ENCODE measurements around the gene DGUOK.
A peak's percentile ranks its signal among the peaks of the same experiment; 100 is the strongest.
"Not testable (repeated sequence)": the region's sequence is repeated elsewhere in the genome, so short reads cannot be mapped to it uniquely, and the experiment has no call there.

DGUOK gene

DNA sequence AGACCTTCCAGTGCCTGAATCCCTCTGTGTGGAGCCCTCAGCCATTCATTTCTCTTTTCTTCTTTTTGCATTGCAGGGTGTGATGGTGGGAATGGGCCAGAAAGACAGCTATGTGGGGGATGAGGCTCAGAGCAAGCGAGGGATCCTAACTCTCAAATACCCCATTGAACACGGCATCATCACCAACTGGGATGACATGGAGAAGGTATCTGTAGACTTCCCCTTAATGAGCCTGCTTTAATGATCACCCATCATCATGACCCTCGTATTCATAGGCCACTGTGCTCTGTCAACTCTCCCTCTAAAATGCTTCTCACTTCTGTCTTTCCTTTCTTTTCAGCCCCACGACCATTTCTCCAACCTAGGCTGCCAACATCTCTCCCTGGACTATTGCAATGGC lies 24.4 kb upstream of the DGUOK start:
- DNase-seq: no peak

DNA sequence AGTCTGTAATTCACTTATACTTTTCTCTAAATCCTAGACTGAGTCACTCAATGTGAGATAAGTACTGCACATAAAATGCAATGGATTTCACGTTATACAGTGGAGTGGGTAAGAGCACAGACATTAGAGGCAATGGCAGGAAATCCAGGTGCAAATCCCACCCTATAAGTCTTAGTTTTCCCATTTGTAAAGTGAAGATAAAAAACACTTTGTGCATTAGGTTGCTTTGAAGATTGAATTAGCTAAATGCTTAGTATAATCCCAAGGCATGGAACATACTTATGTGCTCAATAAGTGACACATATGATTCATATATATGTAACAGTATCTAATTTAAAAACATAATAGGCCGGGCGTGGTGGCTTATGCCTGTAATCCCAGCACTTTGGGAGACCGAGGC lies 23.4 kb upstream of the DGUOK start:
- DNase-seq: no peak

DNA sequence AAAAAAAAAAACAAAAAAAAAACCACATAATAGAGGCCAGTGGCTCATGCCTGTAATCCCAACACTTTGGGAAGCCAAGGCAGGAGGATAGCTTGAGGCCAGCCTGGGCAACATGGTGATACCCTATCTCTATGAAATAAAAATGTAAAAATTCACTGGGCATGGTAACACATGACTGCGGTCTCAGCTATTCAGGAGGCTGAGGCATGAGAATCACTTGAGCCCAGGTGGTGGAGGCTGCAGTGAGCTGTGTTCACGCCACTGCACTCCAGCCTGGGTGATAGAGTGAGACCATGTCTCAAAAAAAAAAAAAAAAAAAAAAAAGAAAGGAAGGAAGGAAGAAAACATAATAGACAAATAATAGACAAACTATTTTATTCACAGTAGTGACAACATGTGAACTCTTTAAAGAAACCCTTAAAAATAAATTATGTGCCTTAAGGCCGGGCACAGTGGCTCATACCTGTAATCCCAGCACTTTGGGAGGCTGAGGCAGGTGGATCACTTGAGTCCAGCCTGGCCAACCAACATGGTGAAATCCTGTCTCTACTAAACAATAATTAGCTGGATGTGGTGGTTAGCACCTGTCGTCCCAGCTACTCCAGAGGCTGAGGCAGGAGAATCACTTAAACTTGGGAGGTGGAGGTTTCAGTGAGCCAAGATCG lies 22.6 kb upstream of the DGUOK start:
- not testable (repeated sequence) for DNase-seq

DNA sequence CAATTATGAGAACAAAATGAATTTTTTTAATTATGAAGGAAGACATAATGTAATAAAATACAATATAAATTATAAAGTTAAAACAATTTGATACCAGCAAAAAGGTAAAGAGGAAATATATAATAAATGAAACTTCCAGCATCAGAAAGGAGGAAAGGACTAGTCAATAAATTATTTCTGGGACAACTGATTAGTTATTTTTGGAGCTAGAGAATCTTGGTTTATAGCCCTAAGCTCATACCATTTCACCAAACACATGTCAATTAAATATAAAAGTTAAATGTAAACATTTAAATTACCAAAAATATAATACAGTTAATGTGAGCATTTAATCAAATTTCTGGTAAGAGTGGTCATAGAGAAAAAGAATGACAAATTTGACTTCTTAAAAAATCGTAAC lies 21.7 kb upstream of the DGUOK start:
- DNase-seq: no peak

DNA sequence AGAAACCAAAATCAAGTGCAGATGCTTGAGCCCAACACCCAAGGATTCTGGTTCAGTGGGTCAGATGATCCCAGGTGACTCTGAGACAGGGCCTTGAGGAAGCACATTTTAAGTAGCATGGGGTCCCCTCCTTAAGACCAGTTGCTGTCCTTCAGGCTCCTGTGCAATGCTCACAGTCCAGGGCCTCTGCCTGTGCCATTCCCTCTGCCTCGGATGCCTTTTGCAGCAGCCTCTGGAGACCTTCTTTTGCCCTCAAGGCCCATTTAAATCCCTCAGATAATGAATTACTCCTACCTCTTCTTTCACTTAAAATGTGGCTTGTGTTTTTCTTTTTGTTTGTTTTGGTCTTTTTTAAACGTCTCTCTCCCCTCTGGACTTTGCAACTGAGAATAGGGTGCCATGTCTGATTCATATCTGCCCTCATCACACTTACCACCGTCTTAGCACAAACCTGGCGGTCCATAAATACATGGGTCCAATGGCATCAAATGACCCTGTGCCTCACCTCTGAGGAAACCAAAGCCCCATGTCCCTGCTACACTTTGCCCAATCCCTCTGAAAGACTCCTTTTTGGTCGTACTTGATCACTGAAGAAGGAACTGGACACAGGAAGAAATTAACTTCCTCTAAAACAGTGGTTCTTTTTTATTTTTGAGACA lies 19.7 kb upstream of the DGUOK start:
- no peak for DNase-seq

DNA sequence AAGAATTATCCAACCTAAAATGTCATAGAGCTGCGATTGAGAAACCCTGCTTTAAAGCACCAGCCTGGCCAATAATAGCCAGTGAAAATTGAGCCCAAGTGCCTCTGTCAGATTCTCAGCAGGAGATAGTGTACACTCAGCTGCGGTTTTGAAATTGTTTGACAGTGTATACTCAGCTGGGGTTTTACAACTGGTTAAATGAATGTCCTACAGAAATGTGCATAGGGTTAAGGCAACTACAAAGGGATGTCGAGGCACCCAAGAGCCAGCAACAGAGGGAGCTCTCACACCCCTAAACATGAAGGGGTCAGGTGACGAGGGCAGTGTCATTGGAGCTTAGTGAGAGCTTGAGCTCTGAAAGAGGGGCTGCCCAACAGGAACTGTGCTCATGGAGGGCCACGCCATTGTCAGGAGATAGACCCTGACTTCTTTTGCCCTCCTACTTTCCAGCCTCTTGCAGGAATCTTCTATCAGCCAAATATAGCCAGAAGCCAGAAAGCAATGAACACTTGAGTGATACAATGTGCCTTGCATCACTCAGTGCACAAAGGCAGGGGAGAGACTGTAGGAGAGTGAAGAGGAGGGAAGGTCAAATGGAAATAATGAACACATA lies 18.7 kb upstream of the DGUOK start:
- peak; percentile 90 for DNase-seq

DNA sequence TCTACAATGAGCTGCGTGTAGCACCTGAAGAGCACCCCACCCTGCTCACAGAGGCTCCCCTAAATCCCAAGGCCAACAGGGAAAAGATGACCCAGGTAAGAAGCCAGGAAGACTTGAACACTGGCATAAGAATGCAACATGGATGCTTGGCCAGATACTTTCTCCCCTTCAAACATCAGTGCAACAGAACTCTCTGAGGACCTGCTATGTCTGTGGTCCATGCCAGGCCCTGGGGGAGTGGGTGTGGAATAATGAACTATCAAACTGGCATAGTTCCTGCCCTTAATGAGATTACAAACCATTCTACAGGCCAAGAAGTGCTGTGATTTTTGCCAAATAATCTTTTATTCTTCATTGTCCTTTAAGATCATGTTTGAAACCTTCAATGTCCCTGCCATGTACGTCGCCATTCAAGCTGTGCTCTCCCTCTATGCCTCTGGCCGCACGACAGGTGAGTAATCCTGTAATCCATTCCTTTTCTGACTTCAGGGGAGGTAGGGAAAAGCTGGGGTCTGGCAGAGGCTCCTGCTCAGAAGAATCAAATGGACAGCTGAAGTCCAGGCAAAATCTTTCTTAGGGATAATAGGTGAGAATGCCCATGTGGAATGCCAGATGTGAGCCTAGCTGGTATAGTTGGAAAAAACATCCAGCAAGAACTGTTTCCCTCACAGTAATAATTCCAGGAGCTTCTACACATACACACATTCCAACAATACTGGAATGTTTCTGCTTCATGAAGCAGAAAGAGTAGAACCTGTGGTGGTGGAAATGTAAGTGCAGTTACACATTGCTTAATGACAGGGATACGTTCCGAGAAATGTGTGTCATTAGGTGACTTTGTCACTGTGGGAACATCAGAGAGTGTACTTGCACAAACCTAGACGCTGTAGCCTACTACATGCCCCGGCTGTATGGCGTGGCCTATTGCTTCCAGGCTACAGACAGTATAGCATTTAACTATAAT lies 17.7 kb upstream of the DGUOK start:
- no peak for DNase-seq

DNA sequence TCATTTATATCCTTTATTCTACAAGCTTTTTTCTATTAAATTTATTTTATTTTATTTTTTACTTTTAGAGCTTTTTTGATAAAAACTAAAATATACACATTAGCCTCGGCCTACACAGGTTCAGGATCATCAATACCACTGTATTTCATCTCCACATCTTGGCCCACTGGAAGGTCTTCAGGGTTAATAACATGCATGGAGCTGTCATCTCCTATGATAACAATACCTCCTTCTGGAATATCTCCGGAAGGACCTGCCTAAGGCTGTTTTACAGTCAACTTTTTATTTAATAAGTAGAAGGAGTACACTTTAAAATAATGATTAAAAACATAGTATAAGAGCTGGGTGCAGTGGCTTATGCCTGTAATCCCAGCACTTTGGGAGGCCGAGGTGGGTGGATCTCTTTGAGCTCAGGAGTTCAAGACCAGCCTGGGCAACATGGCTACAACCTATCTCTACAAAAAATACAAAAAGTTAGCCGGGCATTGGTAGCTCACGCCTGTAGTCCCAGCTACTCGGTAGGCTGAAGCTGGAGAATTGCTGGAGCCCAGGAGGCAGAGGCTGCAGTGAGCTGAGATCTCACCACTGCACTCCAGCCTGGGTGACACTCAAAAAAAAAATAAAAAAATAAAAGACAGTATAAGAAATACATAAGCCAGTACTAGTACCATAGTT lies 15.7 kb upstream of the DGUOK start:
- no peak for DNase-seq

DNA sequence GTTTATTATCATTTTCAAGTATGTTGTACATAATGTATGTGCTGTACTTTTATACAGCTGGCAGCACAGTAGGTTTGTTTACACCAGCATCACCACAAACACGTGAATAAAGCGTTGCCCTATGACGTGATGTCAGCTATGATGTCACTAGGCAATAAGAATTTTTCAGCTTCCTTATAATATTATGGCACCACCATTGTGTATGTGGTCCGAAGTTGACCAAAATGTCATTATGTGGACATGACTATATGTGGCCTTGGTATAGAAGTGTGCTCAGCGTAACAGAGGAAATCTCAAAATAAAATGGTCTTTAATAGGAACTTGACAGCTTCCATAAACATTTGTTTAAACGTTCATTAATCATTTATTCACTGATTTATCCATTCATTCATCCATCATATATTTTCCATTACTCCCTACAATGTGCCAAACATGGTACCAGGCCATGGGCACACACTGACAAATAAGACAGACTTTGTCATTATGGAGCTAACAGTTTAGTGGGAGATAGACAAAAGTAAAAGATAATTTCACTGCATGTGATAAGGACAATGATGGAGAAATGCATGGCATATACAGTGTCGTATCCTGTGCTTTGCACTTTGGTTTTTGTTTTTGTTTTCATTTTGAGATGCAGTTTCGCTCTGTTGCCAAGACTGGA lies 15.0 kb upstream of the DGUOK start:
- no peak for DNase-seq

DNA sequence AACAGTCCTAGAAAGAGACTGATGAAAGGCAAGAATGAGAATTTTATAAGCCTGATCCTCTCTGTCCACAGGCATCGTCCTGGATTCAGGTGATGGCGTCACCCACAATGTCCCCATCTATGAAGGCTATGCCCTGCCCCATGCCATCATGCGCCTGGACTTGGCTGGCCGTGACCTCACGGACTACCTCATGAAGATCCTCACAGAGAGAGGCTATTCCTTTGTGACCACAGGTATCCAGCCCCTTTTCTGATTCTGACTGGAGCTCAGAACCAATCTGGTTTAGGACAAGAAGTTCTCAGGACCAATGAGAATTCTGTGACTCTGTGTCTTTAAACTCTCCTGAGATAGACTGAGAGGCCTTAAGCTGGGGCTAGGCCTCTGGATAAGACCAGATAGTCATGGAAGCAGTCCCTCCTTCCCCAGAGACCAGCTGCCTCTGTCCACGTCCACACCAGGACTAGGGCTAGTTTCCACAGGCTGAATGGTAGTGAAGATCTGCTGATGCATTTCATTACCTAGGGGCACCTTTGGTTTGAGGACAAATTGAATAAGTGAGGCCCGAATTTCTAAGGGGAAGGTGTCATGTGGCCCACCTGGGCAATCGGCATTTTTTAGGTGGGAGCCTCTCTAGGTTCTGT lies 13.1 kb upstream of the DGUOK start:
- DNase-seq: no peak

DNA sequence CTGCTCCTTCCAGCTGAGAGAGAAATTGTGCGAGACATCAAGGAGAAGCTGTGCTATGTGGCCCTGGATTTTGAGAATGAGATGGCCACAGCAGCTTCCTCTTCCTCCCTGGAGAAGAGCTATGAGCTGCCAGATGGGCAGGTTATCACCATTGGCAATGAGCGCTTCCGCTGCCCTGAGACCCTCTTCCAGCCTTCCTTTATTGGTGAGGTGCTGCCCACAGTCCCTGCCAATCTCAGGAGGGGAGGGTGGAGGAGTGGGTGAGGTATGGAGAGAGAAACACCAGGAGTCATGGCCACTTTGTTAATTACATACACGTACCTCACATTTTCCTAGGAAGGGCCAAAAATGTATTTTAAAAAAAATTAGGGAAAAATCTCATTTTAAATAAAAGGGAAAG lies 12.0 kb upstream of the DGUOK start:
- no peak for DNase-seq

DNA sequence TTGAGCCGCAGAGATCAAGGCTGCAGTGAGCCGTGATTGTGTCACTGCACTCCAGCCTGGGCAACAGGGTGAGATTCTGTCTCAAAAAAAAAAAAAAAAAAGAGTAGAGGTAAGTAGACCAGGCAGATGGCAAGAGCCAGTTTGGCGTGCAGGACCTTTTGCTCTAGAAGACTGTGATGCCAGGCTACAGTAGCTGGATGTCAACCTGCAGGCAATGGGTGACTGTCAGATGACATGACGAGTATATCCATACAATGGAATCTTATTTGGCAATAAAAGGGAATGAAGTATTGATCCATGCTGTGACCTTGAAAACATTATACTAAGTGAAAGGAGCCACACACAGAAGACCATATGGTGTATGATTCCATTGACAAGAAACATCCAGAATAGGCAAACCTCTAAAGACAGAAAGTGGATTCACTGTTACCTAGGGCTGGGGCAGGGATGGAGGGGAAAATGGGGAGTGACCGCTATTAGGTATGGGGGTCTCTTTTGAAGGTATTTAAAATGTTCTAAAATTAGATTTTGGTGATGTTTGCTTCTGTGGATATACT lies 11.2 kb upstream of the DGUOK start:
- no peak for DNase-seq

DNA sequence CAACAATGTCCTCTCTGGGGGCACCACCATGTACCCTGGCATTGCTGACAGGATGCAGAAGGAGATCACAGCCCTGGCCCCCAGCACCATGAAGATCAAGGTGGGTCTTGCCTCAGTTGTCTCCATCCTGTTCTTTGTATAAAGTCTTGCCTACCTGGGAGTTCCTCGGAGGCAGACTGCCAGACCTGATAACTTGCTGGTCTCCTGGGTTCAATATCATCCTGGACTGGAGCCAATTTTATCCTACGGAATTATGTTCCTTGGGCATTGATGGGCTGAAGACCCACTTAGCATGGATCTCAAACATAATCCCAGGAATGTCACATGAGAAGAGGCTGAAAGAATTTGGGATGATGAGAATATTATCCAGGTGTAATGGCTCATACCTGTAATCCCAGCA lies 10.0 kb upstream of the DGUOK start:
- no peak for DNase-seq

DNA sequence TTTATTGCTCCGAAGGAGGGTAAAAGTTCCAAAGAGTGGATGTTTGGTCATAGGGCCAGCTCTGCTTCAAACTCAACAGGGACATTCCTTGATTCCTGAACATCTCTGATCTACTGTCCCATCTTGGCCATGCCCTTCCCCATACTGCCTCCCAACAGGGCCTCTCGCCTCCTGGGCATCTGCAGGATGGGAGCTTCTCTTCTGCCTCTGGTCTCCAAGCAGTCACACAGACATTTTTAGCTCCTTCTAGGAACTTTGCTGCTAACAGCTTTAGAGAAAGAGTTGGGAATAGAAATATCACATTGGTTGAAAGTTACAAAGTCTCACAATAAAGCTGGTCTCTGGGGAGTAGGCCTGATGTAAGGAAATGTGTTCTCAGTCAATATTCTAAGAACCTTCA lies 9.4 kb upstream of the DGUOK start:
- DNase-seq: no peak

DNA sequence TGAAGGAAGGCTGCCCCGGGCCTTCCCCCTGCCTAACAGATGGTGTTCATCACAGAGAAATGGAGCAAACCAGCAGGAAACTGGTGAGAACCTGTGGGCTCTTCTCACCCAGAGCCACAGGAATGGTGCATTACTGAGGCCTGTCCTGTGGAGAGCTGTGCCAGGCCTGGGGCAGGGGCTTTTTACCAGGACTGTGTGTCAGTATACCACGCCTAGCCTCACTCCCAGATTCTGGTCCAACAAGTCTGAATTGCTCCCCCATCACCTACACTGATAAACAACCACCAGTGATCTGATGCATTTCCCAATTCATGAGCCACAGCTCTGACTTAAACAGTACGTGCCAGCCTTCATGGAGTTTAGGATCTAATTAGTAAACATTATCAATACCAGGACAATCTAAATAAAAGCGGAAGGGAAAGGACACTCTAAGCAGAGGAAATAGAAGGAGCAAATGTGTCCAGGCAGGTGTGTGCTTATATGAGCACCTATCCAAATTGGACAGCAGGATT lies 8.9 kb upstream of the DGUOK start:
- no peak for DNase-seq

DNA sequence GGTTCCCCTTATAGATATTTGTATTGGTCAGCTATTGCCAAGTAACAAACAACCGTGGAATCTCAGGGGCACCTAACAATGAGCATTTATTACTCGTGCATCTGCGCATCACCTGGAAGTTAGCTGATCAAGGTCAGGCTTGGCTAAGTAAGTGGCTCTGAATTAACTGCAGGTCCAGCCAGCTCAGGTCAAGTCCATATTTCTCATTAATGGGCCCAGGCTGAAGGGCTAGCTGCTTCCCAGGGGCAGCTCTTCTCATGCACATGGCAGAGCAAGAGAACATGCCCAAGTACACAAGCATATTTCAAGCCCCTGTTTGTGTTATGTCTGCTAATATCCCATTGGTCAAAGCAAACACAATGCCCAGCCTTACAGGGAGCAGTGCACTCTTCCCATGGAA lies 7.8 kb upstream of the DGUOK start:
- DNase-seq: no peak

DNA sequence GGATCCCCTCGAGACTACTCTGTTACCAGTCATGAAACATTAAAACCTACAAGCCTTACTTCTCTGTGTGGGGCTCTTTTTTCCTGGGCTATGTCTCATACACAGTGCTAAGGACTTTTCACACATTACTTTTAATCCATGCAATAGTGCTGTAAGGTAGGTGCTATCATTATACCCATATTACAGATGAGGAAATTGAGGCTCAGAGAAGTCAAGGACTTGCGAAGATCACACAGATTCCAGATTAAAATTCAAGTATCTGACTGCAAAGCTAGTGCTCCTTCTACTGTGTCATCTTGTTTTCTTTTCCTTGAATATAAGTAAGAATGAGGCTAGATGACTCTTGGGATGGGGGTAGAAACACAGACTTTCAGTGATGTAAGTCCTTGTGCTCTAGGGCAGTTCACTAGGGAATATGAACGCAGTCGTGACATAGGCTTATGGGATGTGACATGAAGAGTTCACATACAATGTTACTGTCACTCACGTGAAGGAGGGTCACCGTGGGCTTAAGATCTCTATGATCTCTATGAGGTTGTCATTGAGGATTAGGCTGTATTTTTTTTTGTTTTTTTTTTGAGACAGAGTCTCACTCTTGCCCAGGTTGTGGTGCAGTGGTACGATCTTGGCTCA lies 7.0 kb upstream of the DGUOK start:
- DNase-seq: no peak

DNA sequence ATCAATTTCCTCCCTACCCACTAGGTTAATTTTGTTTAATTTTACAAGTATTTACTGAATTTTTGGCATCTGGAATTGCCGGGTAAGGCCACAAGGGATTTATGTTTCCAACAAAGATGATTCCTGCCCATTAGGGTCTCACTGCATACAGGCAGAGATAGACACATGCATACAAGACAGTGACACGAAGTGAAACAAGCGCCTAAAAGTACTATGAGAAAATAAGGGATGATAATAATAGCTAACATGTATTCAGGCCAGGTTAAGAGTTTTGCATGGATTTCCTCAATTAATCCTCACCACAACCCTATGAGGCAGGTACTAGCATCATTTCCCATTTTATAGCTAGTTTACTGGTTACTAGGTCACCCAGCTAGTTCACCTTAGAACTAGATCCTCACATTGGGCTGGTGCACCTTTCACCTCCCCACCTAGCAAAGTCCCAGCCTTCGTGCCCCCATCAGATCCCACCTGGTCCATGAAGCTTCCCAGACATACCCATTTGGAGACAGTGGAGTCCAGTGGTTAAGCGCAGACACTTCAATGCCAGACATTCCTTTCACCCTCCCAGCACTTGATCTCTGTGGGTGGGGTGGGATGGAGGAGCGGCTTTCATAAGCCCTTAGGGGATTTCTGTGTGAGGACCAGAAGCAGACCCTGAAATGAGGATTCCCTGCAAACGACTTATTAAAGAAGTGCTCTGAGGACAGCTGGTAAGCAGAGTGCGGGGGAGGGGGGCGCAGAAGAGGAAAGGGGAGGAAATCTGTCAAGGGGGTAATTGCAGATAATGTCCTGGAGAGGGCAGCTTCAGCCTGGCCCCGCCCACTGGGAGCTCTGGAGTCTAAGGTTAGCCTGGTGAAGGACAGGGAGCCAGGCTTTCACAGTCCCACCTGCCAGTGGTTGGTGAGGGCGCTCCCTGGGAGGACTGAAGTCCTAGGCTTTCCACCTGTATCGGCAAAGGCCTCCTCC lies 5.8 kb upstream of the DGUOK start:
- peak; percentile 62 for DNase-seq

DNA sequence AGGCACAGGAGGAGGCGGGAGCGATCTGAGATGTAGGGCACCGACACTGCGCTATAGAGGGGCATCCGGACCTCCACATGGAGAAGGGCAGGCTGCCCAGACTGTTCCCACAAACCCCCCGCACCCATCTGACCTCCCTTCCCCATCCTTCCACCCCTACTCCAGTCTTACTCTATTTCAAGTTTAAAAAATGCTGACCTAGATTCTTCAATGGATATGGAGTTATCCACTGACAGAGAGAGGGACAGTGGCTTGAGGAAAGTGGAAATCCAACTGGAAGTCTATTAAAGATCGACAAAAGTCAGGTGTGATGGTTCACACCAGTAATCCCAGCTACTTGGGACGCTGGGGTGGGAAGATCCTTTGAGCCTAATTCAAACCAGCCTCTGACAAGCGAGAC lies 5.1 kb upstream of the DGUOK start:
- no peak for DNase-seq
